C4-2B (cell line): ENCODE measurements around the gene C6orf52.

Experiments
- CTCF ChIP-seq: fragments of 450-650 bp; conservative IDR thresholded peaks from 2 replicates; pipeline ENCODE4 v1.5.1; 2017; ENCODE audit warnings: mild to moderate bottlenecking
- ZFX ChIP-seq: fragments of 450-650 bp; IDR thresholded peaks from 2 replicates; pipeline ENCODE4 v1.6.1; 2017

- TF ChIP-seq CTCF (no peak), ZFX (no peak)
These were observed 69.6 kb downstream of the C6orf52 start for GRCh38 chr6:10624836-10625235.
